Lower lobe of right lung (tissue), 2 donors: ENCODE results near the gene SCGB3A1. TPM values are rescaled to one million over a fixed set of nuclear protein-coding genes. Genes with fewer than 3 reads are reported as not detected.

ENCODE experiments used
- ATAC-seq, 2 donors: fragments of 200-7000 bp; cut with Tn5 transposase; one replicate each; pipeline ENCODE4 v1.9.1; 2020 to 2022; ENCODE audit warnings: mild to moderate bottlenecking in 2 of 2, moderate library complexity in 2 of 2
- DNase-seq: peaks from one replicate; pipeline ENCODE4 v3.0.0-alpha.2; 2020
- H3K27ac ChIP-seq: fragments of 200-600 bp; one replicate; pipeline ENCODE4 v1.8.0; 2022
- H3K27me3 ChIP-seq: fragments of 200-600 bp; one replicate; pipeline ENCODE4 v1.8.0; 2022; ENCODE audit warnings: low read depth
- H3K36me3 ChIP-seq: fragments of 200-600 bp; one replicate; pipeline ENCODE4 v1.8.0; 2022; ENCODE audit warnings: mild to moderate bottlenecking
- H3K4me1 ChIP-seq: fragments of 200-600 bp; one replicate; pipeline ENCODE4 v1.8.0; 2022
- H3K4me3 ChIP-seq: fragments of 200-600 bp; one replicate; pipeline ENCODE4 v1.8.0; 2022; ENCODE audit warnings: mild to moderate bottlenecking
- H3K9me3 ChIP-seq: fragments of 200-600 bp; one replicate; pipeline ENCODE4 v1.8.0; 2022
- CTCF ChIP-seq: fragments of 200-600 bp; IDR thresholded peaks from one replicate; pipeline ENCODE4 v1.8.0; 2022; ENCODE audit warnings: antibody characterized with exemption, mild to moderate bottlenecking
- intact Hi-C: fragments of 100-400 bp; cut with DNase I; formaldehyde crosslinking; loops from one replicate; pipeline ENCODE4 v1.11.0; 2022
- total RNA-seq: library from RNA; stranded (reverse); fragmentation: NEBNext Ultra II Directional; extraction: Animal tissue kit (Norgen Biotek cat#: 25700); gene quantifications from one replicate; pipeline ENCODE4 v1.2.1, GENCODE V29; 2021
- donor health status: DM: no; HTN: yes; CAD: no; lungs with severe emphysema.

SCGB3A1 gene
- total RNA-seq, 1 donor from 2014 or later: 1,318 TPM

DNA sequence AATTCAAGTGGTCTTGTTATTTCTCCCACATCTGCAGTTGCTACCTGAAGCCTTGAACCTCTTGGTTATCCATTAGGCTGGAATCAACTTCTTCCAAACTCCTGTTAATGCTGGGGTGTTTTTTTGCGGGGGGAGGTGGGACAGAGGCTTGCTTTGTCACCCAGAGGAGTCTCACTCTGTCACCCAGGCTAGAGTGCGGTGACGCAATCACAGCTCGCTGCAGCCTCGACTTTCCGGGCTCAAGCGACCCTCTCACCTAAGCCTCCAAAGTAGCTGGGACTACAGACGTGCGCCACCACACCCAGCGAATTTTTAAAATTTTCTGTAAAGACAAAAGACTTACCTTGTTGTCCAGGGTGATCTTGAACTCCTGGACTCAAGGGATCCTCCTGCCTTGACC, 4.4 kb downstream of the SCGB3A1 start:
- H3K36me3 ChIP-seq: no peaks in the 10 kb centered on the region
- intact Hi-C loops: no loop called here
- DNase-seq (no peak), ATAC-seq (no peak)
- no peak for TF ChIP-seq CTCF
- H3K4me3 ChIP-seq: no peak overlapping the region
- no peaks in the 10 kb centered on the region for H3K9me3 ChIP-seq
- no peak overlapping the region for H3K27ac ChIP-seq
- peaks cover 19% of the 10 kb centered on the region for H3K4me1 ChIP-seq
- peaks cover 31% of the 10 kb centered on the region for H3K27me3 ChIP-seq

- no peak for DNase-seq
- intact Hi-C loops: no loop called here
- no peak overlapping the region for H3K27ac ChIP-seq
- H3K36me3 ChIP-seq: no peaks in the 10 kb centered on the region
- peaks cover 25% of the 10 kb centered on the region for H3K27me3 ChIP-seq
- peaks cover 13% of the 10 kb centered on the region for H3K4me1 ChIP-seq
- no peaks in the 10 kb centered on the region for H3K9me3 ChIP-seq
- no peak overlapping the region for H3K4me3 ChIP-seq
- no peak for TF ChIP-seq CTCF
- ATAC-seq: no peak
Measured at GRCh38 chr5:180586204-180586603, 5.1 kb downstream of the SCGB3A1 start.

GRCh38 chr5:180583738-180584137, 7.6 kb downstream of the SCGB3A1 start:
- no peak for ATAC-seq

GRCh38 chr5:180580681-180581080, 10.6 kb downstream of the SCGB3A1 start:
- H3K27me3 ChIP-seq: no peaks in the 10 kb centered on the region
- no peak for DNase-seq
- intact Hi-C loops: no loop called here
- H3K27ac ChIP-seq: no peak overlapping the region
- no peak overlapping the region for H3K4me3 ChIP-seq
- no peak for ATAC-seq
- no peaks in the 10 kb centered on the region for H3K9me3 ChIP-seq
- H3K4me1 ChIP-seq: no peaks in the 10 kb centered on the region
- peaks cover 17% of the 10 kb centered on the region for H3K36me3 ChIP-seq
- TF ChIP-seq CTCF: no peak

More at GRCh38 chr5:180583738-180584137, 7.6 kb downstream of the SCGB3A1 start:
- Histone ChIP-seq H3K27ac (no peak overlapping the region), H3K27me3 (peaks cover under 1% of the 10 kb centered on the region), H3K4me1 (no peaks in the 10 kb centered on the region), H3K4me3 (no peak overlapping the region), H3K36me3 (no peaks in the 10 kb centered on the region), H3K9me3 (no peaks in the 10 kb centered on the region)
- TF ChIP-seq CTCF: no peak
- no peak for DNase-seq
- intact Hi-C loops: no loop called here

- Histone ChIP-seq H3K27me3 (no peaks in the 10 kb centered on the region), H3K4me1 (no peaks in the 10 kb centered on the region), H3K9me3 (no peaks in the 10 kb centered on the region), H3K4me3 (no peak overlapping the region), H3K36me3 (peaks cover 64% of the 10 kb centered on the region), H3K27ac (no peak overlapping the region)
- TF ChIP-seq CTCF: no peak
- no peak for ATAC-seq
- intact Hi-C loops: no loop called here
- DNase-seq: no peak
Measured at GRCh38 chr5:180575571-180575970, 15.7 kb downstream of the SCGB3A1 start.

DNA sequence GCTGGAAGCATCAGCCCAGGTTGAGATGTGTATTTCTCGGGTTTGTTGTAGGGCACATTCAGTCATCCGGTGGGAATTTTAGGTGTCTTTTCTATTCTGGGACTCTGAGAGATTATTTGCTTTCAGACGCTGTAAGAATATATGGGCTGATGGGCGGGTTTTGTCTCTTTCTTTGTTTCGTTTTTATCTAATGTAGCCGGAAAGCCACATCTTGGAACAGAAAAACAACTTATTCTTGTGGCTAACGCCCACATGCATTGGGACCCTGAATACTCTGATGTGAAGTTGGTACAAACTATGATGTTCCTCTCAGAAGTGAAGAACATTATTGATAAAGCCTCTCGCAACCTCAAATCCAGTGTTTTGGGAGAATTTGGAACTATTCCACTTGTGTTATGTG, 22.4 kb downstream of the SCGB3A1 start:
- DNase-seq: no peak
- Histone ChIP-seq H3K27ac (no peak overlapping the region), H3K9me3 (no peaks in the 10 kb centered on the region), H3K4me1 (no peaks in the 10 kb centered on the region), H3K27me3 (no peaks in the 10 kb centered on the region), H3K36me3 (peaks cover 93% of the 10 kb centered on the region), H3K4me3 (no peak overlapping the region)
- intact Hi-C loops: no loop called here
- ATAC-seq: no peak
- TF ChIP-seq CTCF: no peak
